ENCODE data around the gene AANAT.
"Not testable (repeated sequence)": the region's sequence is repeated elsewhere in the genome, so short reads cannot be mapped to it uniquely, and the experiment has no call there.

The AANAT gene

DNA sequence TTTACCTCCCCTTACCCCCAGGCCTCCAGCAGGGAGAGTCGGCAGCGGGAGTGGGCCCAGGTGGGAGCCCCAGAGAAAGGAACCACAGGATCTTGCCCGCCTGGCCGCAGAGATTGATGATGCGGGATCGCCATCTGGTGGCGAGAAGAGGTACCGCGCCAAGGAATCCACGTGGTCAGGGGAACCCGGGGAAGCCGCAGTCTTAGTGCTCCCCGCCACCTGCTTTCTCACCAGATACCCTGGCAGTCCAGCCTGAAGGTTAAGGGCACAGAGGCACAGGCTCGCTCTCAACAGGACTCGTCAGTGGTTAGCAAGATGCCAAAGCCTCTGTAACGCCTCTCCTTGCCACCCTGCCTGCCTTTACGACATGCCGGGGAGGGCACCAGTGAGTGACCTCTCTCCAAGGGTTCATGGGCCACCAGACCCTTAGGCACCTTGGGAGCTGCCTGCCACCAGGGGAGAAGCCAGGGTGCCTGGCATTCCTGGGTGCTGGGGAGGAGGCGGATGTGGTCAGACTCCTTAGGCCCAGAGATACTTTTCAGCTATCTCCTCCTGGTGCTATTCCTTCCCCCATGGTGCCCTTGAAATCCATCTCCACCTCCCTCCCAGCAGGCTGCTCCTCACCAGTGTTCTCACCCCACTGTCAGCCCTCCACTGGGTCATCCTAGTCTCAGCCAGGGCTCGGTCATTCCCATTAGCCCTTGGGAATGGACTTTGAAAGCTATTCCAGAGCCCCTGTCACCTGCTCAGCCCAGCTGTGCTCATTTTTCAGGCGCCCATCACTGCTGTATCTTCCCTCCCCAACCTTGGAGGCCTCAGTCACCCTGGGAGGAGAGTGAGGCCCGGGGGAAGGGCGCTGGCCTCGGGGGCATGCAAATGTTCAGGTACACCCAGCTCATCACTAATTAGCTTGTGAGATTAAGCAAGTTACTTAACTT, 39.3 kb downstream of the AANAT start:
- peak; percentile 68 for DNase-seq (ENCODE audit: low read depth)
- no peak overlapping the region for H3K4me3 ChIP-seq (replicated peaks; ENCODE audit: low read depth, low read length)
- TF ChIP-seq, protein P1, sequence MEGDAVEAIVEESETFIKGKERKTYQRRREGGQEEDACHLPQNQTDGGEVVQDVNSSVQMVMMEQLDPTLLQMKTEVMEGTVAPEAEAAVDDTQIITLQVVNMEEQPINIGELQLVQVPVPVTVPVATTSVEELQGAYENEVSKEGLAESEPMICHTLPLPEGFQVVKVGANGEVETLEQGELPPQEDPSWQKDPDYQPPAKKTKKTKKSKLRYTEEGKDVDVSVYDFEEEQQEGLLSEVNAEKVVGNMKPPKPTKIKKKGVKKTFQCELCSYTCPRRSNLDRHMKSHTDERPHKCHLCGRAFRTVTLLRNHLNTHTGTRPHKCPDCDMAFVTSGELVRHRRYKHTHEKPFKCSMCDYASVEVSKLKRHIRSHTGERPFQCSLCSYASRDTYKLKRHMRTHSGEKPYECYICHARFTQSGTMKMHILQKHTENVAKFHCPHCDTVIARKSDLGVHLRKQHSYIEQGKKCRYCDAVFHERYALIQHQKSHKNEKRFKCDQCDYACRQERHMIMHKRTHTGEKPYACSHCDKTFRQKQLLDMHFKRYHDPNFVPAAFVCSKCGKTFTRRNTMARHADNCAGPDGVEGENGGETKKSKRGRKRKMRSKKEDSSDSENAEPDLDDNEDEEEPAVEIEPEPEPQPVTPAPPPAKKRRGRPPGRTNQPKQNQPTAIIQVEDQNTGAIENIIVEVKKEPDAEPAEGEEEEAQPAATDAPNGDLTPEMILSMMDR (IDR thresholded peaks at IDR 0.05; ENCODE audit: low read length, missing control alignments), result peak; percentile 82

DNA sequence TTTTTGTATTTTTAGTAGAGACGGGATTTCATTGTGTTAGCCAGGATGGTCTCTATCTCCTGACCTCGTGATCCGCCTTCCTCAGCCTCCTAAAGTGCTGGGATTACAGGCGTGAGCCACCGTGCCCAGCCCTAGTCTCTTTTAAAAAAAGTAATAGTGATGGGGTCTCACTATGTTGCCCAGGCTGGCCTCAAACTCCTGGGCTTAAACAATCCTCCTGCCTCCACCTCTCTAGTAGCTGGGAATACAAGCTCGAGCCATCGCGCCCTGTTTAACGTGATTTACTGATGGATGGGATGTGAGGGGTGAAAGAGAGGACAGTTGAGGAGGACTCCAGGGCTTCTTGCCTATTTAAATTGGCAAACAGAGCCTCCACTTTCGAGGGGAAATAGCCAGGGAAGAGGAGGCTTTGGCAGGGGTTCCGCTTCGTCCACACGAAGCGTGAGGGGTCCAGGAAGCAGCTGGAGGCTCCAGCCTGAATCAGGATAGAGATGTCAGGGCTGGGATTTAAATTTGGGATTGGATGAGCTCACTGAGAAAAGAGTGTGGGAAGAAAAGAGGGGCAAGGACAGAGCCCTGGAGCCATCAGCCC, 41.2 kb downstream of the AANAT start:
- DNase-seq (ENCODE audit: low read depth); H3K4me3 ChIP-seq (replicated peaks; ENCODE audit: low read depth, low read length): not testable (repeated sequence)

DNA sequence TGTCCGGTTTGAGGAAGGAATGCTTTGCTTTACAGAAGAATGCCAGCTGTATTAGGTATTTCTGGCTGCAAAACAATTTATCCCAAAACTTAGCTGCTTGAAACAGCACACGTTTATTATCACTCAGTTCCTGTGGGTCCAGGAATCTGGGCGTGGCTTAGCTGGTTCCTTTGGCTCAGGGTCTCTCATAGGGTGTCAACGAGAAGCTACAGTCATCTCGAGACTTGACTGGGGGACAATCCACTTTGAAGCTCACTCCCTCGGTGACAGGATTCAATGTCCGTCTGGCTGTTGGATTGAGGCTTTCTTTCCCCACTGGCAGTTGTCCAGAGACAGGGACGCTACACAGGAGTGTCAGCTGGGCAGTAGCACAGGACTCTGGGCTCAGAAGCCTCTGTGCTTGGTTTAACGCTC, 43.4 kb downstream of the AANAT start:
- no peak overlapping the region for H3K4me3 ChIP-seq (replicated peaks; ENCODE audit: low read depth, low read length)
- TF ChIP-seq, protein P1 (IDR thresholded peaks at IDR 0.05; ENCODE audit: low read length, missing control alignments), result no peak
- DNase-seq (ENCODE audit: low read depth), result peak; percentile 39

DNA sequence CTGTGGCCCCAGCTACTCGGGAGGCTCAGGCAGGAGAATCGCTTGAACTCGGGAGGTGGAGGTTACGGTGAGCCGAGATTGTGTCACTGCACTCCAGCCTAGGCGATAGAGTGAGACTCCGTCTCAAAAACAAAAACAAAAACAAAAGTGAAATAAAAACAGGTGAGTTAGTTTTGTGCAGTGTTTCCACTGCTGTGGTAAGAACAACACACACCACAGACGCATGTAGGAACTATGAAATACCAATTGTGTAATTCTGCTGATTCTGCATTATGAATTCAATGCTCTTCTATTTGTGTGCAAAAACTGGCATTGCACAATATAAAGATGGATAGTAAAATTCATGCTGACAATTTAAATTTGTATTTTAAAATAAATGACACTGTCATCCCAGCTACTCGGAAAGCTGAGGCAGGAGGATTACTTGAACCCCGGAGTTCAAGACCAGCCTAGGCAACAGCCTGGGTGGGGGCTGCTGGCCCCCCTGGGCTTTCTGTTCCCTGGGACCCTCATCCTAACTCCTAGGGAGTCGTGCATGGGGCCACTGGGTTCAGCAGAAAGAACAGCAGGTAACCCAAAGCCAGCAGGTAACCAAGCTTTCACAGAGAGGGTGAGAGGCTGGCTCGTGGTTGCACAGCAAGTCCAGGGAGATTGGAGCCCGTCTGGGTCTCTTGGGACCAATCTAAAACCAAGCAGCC, 44.4 kb downstream of the AANAT start:
- H3K4me3 ChIP-seq (replicated peaks; ENCODE audit: low read depth, low read length), result no peak overlapping the region
- TF ChIP-seq, protein P1 (IDR thresholded peaks at IDR 0.05; ENCODE audit: low read length, missing control alignments), result no peak
- DNase-seq (ENCODE audit: low read depth), result peak; percentile 52

DNA sequence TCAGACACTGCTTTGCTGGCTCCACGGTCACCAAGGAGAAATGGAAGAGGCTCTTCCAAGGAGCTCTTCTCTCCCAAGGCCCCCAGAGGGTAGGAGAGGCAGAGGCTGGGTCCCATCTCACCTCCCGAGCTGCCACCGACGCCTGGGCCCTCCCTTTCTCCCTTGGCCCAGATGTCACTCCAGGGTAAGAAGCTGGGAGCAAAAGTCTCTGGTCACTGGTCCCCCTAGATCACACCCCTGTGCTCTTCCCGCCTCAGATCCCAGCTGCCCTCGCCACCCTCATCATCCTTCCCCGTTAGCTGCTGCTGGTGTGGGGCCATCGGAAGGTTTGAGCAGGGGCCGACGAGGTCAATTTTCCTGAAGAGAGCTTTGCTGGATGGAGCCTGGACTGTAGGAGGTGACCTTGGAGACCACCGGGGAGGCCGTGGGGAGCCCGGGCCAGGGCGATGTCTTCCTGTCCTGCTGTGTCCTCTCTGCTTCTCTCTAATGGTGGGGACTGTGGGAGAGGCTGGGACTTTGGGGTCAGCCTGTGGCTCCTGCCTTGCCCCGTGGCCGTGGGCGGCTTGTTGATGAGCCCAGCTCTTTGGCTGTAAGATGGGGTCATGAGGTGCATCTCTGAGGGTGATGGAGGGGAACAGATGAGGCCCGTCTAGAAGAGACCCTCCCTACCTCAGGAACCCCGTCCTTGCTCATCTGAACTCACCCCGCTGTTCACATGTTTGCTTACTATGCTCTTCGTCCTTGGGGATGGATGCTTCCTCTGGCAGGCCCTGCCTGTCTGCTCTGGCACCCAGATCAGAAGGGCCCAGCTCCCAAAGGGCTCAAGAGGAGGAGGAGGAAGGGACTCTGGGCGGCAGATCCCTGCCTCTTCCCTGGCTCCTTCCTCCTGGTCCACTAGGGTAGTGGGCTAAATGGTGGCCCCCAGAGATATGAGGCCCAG, 45.2 kb downstream of the AANAT start:
- H3K4me3 ChIP-seq (replicated peaks; ENCODE audit: low read depth, low read length), result no peak overlapping the region
- TF ChIP-seq, protein P1 (IDR thresholded peaks at IDR 0.05; ENCODE audit: low read length, missing control alignments), result no peak
- DNase-seq (ENCODE audit: low read depth), result no peak

DNA sequence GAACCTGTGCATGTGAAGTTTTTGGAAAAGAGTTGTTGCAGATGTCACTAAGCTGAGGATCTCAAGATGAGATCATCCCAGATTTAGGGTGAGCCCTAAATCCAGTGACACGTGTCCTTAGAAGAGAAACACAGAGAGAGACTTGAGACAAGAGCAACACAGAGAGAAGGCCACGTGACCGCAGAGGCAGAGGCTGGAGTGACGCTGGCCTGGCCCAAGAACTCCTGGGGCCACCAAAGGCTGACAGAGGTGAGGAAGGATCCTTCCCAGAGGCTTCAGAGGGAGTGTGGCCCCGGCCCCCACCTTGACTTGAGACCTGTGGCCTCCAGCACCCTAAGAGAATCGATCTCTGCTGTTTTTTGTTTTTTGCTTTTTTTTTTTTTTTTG, 45.9 kb downstream of the AANAT start:
- TF ChIP-seq, protein P1 (IDR thresholded peaks at IDR 0.05; ENCODE audit: low read length, missing control alignments), result no peak
- H3K4me3 ChIP-seq (replicated peaks; ENCODE audit: low read depth, low read length), result no peak overlapping the region
- no peak for DNase-seq (ENCODE audit: low read depth)

DNA sequence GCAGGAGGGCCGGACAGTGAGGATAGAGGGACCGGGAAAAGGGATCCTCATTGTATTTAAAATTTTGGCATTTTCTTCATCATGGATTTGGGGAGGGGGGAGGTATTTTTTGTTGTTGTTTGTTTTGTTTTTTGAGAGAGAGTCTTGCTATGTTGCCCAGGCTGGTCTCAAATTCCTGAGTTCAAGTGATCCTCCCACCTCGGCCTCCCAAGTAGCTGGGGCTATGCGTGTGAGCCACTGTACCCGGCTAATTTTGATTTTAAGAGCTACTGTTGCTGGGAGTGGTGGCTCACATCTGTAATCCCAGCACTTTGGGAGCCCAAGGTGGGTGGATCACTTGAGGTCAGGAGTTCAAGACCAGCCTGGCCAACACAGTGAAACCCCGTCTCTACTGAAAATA, 47.0 kb downstream of the AANAT start:
- H3K4me3 ChIP-seq (replicated peaks; ENCODE audit: low read depth, low read length); DNase-seq (ENCODE audit: low read depth): not testable (repeated sequence)

Data from fibroblast of pulmonary artery (primary cell).